GM12892 (cell line): ENCODE results near the gene ADCY1.

Experiments
- POLR2A ChIP-seq: IDR thresholded peaks from 2 replicates; pipeline ENCODE4 v1.6.1; 2011; ENCODE audit warnings: low read depth, low read length, control low read depth
- POLR2AphosphoS5 ChIP-seq: IDR thresholded peaks from 2 replicates; pipeline ENCODE4 v1.6.1; 2011; ENCODE audit warnings: low read depth, low read length, control low read depth

GRCh38 chr7:45696476-45696875, 122.3 kb downstream of the ADCY1 start:
- no peak for TF ChIP-seq POLR2A
- no peak for TF ChIP-seq POLR2AphosphoS5
